NCI-H524 (cell line): Measurements from ENCODE around the gene CRISP2.
"Not testable (repeated sequence)": the region's sequence is repeated elsewhere in the genome, so short reads cannot be mapped to it uniquely, and the experiment has no call there.

ENCODE experiments used
- DNase-seq, 2 experiments: peaks; one replicate each; lab custom pipeline; 2025; lab: John Stamatoyannopoulos, UW

The CRISP2 gene

GRCh38 chr6:49713346-49713745 is at the start of gene CRISP2:
Gene CRISP2, minus strand, starts transcription at chr6:49713543. Its CDS starts 4,347 bp downstream, at chr6:49709196.
- no peak for DNase-seq

GRCh38 chr6:49744259-49744658 is 30.9 kb upstream of the CRISP2 start, which contains the start of gene CRISP3:
Gene CRISP3, minus strand, starts transcription at chr6:49744388. Its CDS starts 21 bp downstream, at chr6:49744367.
- no peak for DNase-seq

- DNase-seq = no peak
These were observed 30.1 kb upstream of the CRISP2 start for GRCh38 chr6:49743429-49743828.

- no peak for DNase-seq
These were observed 26.1 kb upstream of the CRISP2 start for GRCh38 chr6:49739423-49739822.

- no peak for DNase-seq
These were observed 22.7 kb upstream of the CRISP2 start for GRCh38 chr6:49736017-49736508.

GRCh38 chr6:49733680-49734079 is 20.3 kb upstream of the CRISP2 start:
- no peak for DNase-seq

GRCh38 chr6:49732781-49733180 is 19.4 kb upstream of the CRISP2 start:
- no peak for DNase-seq

GRCh38 chr6:49730251-49730650 is 16.9 kb upstream of the CRISP2 start:
- no peak for DNase-seq

- not testable (repeated sequence) for DNase-seq
These were observed 10.6 kb upstream of the CRISP2 start for GRCh38 chr6:49723917-49724316.

- DNase-seq = no peak
These were observed 8.0 kb upstream of the CRISP2 start for GRCh38 chr6:49721297-49721696.

GRCh38 chr6:49720372-49720771 is 7.0 kb upstream of the CRISP2 start:
- DNase-seq = no peak

GRCh38 chr6:49698478-49698877 is 14.9 kb downstream of the CRISP2 start:
- no peak for DNase-seq

GRCh38 chr6:49693512-49693911 is 19.8 kb downstream of the CRISP2 start:
- DNase-seq = no peak

- DNase-seq = no peak
These were observed 20.8 kb downstream of the CRISP2 start for GRCh38 chr6:49692534-49692933.

GRCh38 chr6:49676671-49677281 is 36.6 kb downstream of the CRISP2 start:
- DNase-seq = no peak

GRCh38 chr6:49675816-49676215 is 37.5 kb downstream of the CRISP2 start:
- no peak for DNase-seq

- DNase-seq = no peak
These were observed 45.2 kb downstream of the CRISP2 start for GRCh38 chr6:49668083-49668511.

GRCh38 chr6:49666930-49667757 is 46.2 kb downstream of the CRISP2 start:
- no peak for DNase-seq

- no peak for DNase-seq
These were observed 46.9 kb downstream of the CRISP2 start for GRCh38 chr6:49666480-49666879.

- DNase-seq = no peak
These were observed 48.5 kb downstream of the CRISP2 start for GRCh38 chr6:49664817-49665216.

GRCh38 chr6:49664054-49664453 is 49.3 kb downstream of the CRISP2 start:
- not testable (repeated sequence) for DNase-seq

- DNase-seq = no peak
These were observed 50.5 kb downstream of the CRISP2 start for GRCh38 chr6:49662892-49663261.

GRCh38 chr6:49662231-49662891 is 51.0 kb downstream of the CRISP2 start:
- DNase-seq = no peak
